Right ventricle myocardium inferior (tissue), 1 donor: ENCODE data around the gene CAMKMT. TPM values are rescaled to one million over a fixed set of nuclear protein-coding genes. Genes with fewer than 3 reads are reported as not detected.

Experiments used
- ATAC-seq: fragments of 200-7000 bp; cut with Tn5 transposase; one replicate; pipeline ENCODE4 v1.9.1; 2020; ENCODE audit warnings: mild to moderate bottlenecking, moderate library complexity
- DNase-seq: peaks from one replicate; pipeline ENCODE4 v3.0.0; 2021; ENCODE audit errors: missing footprints
- intact Hi-C: fragments of 100-400 bp; cut with DNase I; formaldehyde crosslinking; loops from one replicate; pipeline ENCODE4 v1.11.0; 2022
- total RNA-seq: library from RNA; stranded (reverse); fragmentation: NEBNext Ultra II Directional; extraction: Animal tissue kit (Norgen Biotek cat#: 25700); gene quantifications from one replicate; pipeline ENCODE4 v1.2.1, GENCODE V29; 2021
- donor health status: DM: no; HTN: yes; CAD: no; lungs with severe emphysema.

The CAMKMT gene
- total RNA-seq, 1 donor from 2014 or later: 4.6 TPM

GRCh38 chr2:44532031-44532430, 170.3 kb downstream of the CAMKMT start:
- intact Hi-C loops: no loop called here
- ATAC-seq (no peak), DNase-seq (no peak)

- ATAC-seq (no peak), DNase-seq (no peak)
- intact Hi-C loops: no loop called here
These were observed 171.8 kb downstream of the CAMKMT start for GRCh38 chr2:44533508-44533907.

- ATAC-seq: no peak
- intact Hi-C loops: no loop called here
- DNase-seq: no peak
These were observed 173.6 kb downstream of the CAMKMT start for GRCh38 chr2:44535376-44535775.

GRCh38 chr2:44537264-44537663, 175.5 kb downstream of the CAMKMT start:
- intact Hi-C loops: no loop called here
- DNase-seq: no peak
- ATAC-seq: no peak

GRCh38 chr2:44542520-44542919, 180.8 kb downstream of the CAMKMT start:
- no peak for ATAC-seq
- intact Hi-C loops: no loop called here
- no peak for DNase-seq

- intact Hi-C loops: no loop called here
- no peak for ATAC-seq
- DNase-seq: no peak
These were observed 182.3 kb downstream of the CAMKMT start for GRCh38 chr2:44543773-44544725.

GRCh38 chr2:44545005-44545404, 183.3 kb downstream of the CAMKMT start:
- DNase-seq (no peak), ATAC-seq (no peak)
- intact Hi-C loops: no loop called here

- DNase-seq (no peak), ATAC-seq (no peak)
- intact Hi-C loops: no loop called here
These were observed 184.8 kb downstream of the CAMKMT start for GRCh38 chr2:44546459-44547127.

- no peak for DNase-seq
- intact Hi-C loops: no loop called here
- no peak for ATAC-seq
These were observed 186.0 kb downstream of the CAMKMT start for GRCh38 chr2:44547718-44548117.

GRCh38 chr2:44548221-44549098, 186.7 kb downstream of the CAMKMT start:
- intact Hi-C loops: no loop called here
- DNase-seq (no peak), ATAC-seq (no peak)

- intact Hi-C loops: no loop called here
These were observed 187.3 kb downstream of the CAMKMT start for GRCh38 chr2:44549099-44549471.

GRCh38 chr2:44549856-44550255, 188.1 kb downstream of the CAMKMT start:
- DNase-seq (no peak), ATAC-seq (no peak)
- intact Hi-C loops: loop anchor here (10.0 kb wide), 1 partner anchor 165 kb away; no protein-coding TSS in a partner anchor

More at GRCh38 chr2:44549099-44549471, 187.3 kb downstream of the CAMKMT start:
- DNase-seq: no peak
- no peak for ATAC-seq

- intact Hi-C loops: loop anchor here (10.0 kb wide), 1 partner anchor 164 kb away; no protein-coding TSS in a partner anchor
- no peak for DNase-seq
- ATAC-seq: no peak
These were observed 188.8 kb downstream of the CAMKMT start for GRCh38 chr2:44550561-44550960.

GRCh38 chr2:44551497-44551896, 189.8 kb downstream of the CAMKMT start:
- intact Hi-C loops: loop anchor here (10.0 kb wide), 1 partner anchor 163 kb away; no protein-coding TSS in a partner anchor
- ATAC-seq: no peak
- DNase-seq: no peak

GRCh38 chr2:44553456-44553855, 191.7 kb downstream of the CAMKMT start:
- no peak for ATAC-seq
- intact Hi-C loops: loop anchor here (10.0 kb wide), 1 partner anchor 161 kb away; no protein-coding TSS in a partner anchor
- no peak for DNase-seq

- ATAC-seq: no peak
- intact Hi-C loops: loop anchor here (10.0 kb wide), 1 partner anchor 159 kb away; no protein-coding TSS in a partner anchor
- DNase-seq: no peak
These were observed 194.0 kb downstream of the CAMKMT start for GRCh38 chr2:44555700-44556099.

GRCh38 chr2:44559108-44559507, 197.4 kb downstream of the CAMKMT start:
- DNase-seq: no peak
- no peak for ATAC-seq
- intact Hi-C loops: loop anchor here (10.0 kb wide), 1 partner anchor 156 kb away; no protein-coding TSS in a partner anchor

GRCh38 chr2:44560352-44560751, 198.6 kb downstream of the CAMKMT start:
- no peak for DNase-seq
- no peak for ATAC-seq
- intact Hi-C loops: loop anchor here (10.0 kb wide), 1 partner anchor 394 kb away; no protein-coding TSS in a partner anchor

GRCh38 chr2:44560941-44561340, 199.2 kb downstream of the CAMKMT start:
- no peak for ATAC-seq
- intact Hi-C loops: loop anchor here (10.0 kb wide), 1 partner anchor 394 kb away; no protein-coding TSS in a partner anchor
- DNase-seq: no peak
